Transverse colon (tissue), 4 donors: ENCODE measurements around the gene PDE4D. TPM values are rescaled to one million over a fixed set of nuclear protein-coding genes. Genes with fewer than 3 reads are reported as not detected.

Experiments used
- DNase-seq: peaks from one replicate; pipeline ENCODE4 v3.0.0-alpha.2; 2019
- H3K27ac ChIP-seq, 4 donors: fragments of 200-600 bp; sonication (generic); 2 replicates each; pipeline ENCODE4 v1.5.1; 2016 to 2018; ENCODE audit warnings: inconsistent platforms in 4 of 4
- H3K27me3 ChIP-seq: fragments of 200-600 bp; sonication (generic); 2 replicates; pipeline ENCODE4 v1.5.1; 2017; ENCODE audit warnings: inconsistent platforms
- H3K36me3 ChIP-seq, 4 donors: fragments of 200-600 bp; sonication (generic); 2 replicates each; pipeline ENCODE4 v1.5.1; 2017 to 2019; ENCODE audit warnings: inconsistent platforms in 4 of 4
- H3K4me1 ChIP-seq, 4 donors: fragments of 200-600 bp; sonication (generic); 2 replicates each; pipeline ENCODE4 v1.5.1; 2017 to 2020; ENCODE audit warnings: inconsistent platforms in 4 of 4
- H3K4me3 ChIP-seq, 4 donors: fragments of 200-600 bp; sonication (generic); 1 replicate in 1 of 4; 2 replicates in 3 of 4; pipeline versions ENCODE4 v1.5.1 to v1.6.1; 2017 to 2019; ENCODE audit warnings: inconsistent platforms in 4 of 4
- H3K9me3 ChIP-seq, 2 donors: fragments of 200-600 bp; sonication (generic); 2 replicates each; pipeline ENCODE4 v1.5.1; 2017 to 2019; ENCODE audit warnings: inconsistent platforms in 2 of 2
- EP300 ChIP-seq: sonication (generic); formaldehyde crosslinking; IDR thresholded peaks from one replicate; pipeline ENCODE4 v1.6.1; 2017; ENCODE audit warnings: antibody characterized with exemption, low read depth
- POLR2A ChIP-seq: fragments of 450-650 bp; IDR thresholded peaks from one replicate; pipeline ENCODE4 v1.6.1; 2016; ENCODE audit warnings: antibody characterized with exemption, mild to moderate bottlenecking, moderate library complexity
- POLR2AphosphoS5 ChIP-seq, 3 donors: sonication (generic); formaldehyde crosslinking; IDR thresholded peaks; one replicate each; pipeline ENCODE4 v1.6.1; 2016; ENCODE audit warnings: antibody characterized with exemption in 3 of 3
- WGBS, 2 donors: methylation state at CpG; one replicate each; pipeline ENCODE4 v1.1.5; 2018; ENCODE audit warnings: low coverage in 1 of 2; 5-methylcytosine and 5-hydroxymethylcytosine counted together
- in situ Hi-C, 4 donors: fragments of 200-750 bp; cut with MboI; loops; one replicate each; pipeline versions ENCODE4 v1.15.0 to v1.15.1; 2017; ENCODE audit warnings: low sequenced_read_pairs in 3 of 4, low pct_ligation_motif_present in 1 of 4, low pct_unique_long_range_greater_than_20kb in 1 of 4
- intact Hi-C: fragments of 100-400 bp; cut with DNase I; formaldehyde crosslinking; loops from one replicate; pipeline ENCODE4 v1.15.1; 2023; ENCODE audit warnings: low total_unique reads
- total RNA-seq, 4 donors: library from RNA; depleted of rRNA; stranded (reverse); fragments of >200 nt; gene quantifications; one replicate each; pipeline ENCODE4 v1.1.0, GENCODE V29; 2016
- TF ChIP-seq, protein P1 (sequence below), 5 experiments: fragments of 200-600 bp in 3 of 5; fragments of 450-650 bp in 2 of 5; sonication (generic) in 3 of 5; IDR thresholded peaks; 1 replicate in 2 of 5; 2 replicates in 3 of 5; pipeline ENCODE4 v1.5.1; 2016 to 2017; ENCODE audit warnings: antibody characterized with exemption in 5 of 5, inconsistent platforms in 3 of 5, mild to moderate bottlenecking in 2 of 5, moderate library complexity in 1 of 5

Gene PDE4D
- total RNA-seq, 4 donors from 2014 or later = 47.0 to 302 (median 73.6) TPM

DNA sequence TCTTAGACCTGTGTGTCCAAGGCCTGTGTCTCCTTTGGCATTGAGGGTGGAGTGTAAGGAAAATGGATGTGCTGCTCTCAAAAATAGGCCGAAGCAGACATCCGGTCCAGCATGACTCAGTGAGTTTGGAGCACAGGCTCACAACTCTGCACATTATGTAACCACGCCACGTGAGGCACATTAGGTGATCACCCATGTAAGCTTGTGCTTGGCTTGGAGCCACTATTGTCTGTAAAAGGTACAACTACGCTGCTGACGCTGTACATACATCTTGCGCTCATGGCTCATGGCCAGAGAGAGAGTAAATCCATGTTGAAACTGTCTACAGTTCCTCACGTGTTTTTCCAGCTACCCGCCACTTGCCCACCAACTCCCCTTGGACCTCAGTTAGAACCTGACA is 177.5 kb downstream of the PDE4D start:
- TF ChIP-seq, protein P1, sequence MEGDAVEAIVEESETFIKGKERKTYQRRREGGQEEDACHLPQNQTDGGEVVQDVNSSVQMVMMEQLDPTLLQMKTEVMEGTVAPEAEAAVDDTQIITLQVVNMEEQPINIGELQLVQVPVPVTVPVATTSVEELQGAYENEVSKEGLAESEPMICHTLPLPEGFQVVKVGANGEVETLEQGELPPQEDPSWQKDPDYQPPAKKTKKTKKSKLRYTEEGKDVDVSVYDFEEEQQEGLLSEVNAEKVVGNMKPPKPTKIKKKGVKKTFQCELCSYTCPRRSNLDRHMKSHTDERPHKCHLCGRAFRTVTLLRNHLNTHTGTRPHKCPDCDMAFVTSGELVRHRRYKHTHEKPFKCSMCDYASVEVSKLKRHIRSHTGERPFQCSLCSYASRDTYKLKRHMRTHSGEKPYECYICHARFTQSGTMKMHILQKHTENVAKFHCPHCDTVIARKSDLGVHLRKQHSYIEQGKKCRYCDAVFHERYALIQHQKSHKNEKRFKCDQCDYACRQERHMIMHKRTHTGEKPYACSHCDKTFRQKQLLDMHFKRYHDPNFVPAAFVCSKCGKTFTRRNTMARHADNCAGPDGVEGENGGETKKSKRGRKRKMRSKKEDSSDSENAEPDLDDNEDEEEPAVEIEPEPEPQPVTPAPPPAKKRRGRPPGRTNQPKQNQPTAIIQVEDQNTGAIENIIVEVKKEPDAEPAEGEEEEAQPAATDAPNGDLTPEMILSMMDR (IDR thresholded peaks at IDR 0.05) = no peak
- TF ChIP-seq EP300 (no peak), POLR2A (no peak), POLR2AphosphoS5 (IDR thresholded peaks at IDR 0.05) (no peak)
- WGBS, 2 donors = 92% methylated on average over 9 of the region's 9 CpGs; no CpG with 5 or more reads in 1 of the 2 donors
- Histone ChIP-seq H3K4me3 (no peak overlapping the region), H3K27ac (no peak overlapping the region), H3K9me3 (no peaks in the 10 kb centered on the region), H3K36me3 (no peaks in the 10 kb centered on the region), H3K27me3 (no peaks in the 10 kb centered on the region), H3K4me1 (peaks cover 0 to under 1% (median 0%) of the 10 kb centered on the region in 4 donors)
- in situ Hi-C loops (no loop called here), intact Hi-C loops (no loop called here)
- DNase-seq = no peak

DNA sequence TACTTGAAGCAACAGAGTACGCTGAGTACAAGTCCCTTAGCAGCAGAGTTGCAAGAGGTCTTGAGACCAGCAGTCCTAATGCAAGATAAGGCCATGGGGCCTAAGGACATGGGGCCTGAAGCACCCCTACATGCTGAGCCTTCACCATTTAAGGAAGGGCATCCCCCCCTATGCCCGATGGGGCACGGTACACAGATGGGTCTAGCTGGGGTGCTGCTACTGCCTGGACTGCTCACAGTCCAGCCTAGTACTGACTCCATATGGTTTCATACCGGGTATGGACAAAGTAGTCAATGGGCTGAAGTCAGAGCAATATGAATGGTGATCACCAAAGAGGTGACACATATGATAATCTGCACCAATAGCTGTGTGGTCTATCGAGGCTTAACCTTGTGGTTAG is 178.3 kb downstream of the PDE4D start:
- no peak for DNase-seq
- Histone ChIP-seq H3K9me3 (no peaks in the 10 kb centered on the region), H3K36me3 (no peaks in the 10 kb centered on the region), H3K27me3 (no peaks in the 10 kb centered on the region), H3K4me1 (peaks cover 0 to 8% (median 1%) of the 10 kb centered on the region in 4 donors), H3K27ac (no peak overlapping the region), H3K4me3 (no peak overlapping the region)
- WGBS, 2 donors = 86% methylated on average over 5 of the region's 5 CpGs; no CpG with 5 or more reads in 1 of the 2 donors
- TF ChIP-seq POLR2A (no peak), EP300 (no peak), POLR2AphosphoS5 (IDR thresholded peaks at IDR 0.05) (no peak)
- TF ChIP-seq, protein P1 (IDR thresholded peaks at IDR 0.05) = no peak
- intact Hi-C loops (no loop called here), in situ Hi-C loops (no loop called here)

DNA sequence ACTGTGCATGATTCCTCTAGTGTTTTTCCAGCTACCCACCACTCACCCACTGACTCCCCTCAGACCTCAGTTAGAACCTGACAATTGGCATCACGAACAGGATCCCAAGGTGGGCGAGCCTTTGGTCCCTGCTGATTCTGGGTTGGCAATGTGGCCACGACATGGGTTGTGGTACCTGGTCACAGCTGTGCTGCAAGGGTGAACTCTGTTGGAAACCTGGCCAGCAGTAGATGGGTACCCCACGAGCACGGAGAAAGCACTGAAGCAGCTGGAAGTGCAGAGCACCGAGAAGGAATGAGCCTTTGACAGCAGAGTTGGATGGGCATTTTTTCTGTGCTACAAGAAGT is 180.1 kb downstream of the PDE4D start:
- H3K36me3 ChIP-seq = no peaks in the 10 kb centered on the region
- H3K4me3 ChIP-seq = no peak overlapping the region
- no peak overlapping the region for H3K27ac ChIP-seq
- WGBS, 2 donors = 93% methylated on average over 2 to 6 of the region's 6 CpGs
- in situ Hi-C loops = no loop called here
- no peaks in the 10 kb centered on the region for H3K9me3 ChIP-seq
- intact Hi-C loops = no loop called here
- H3K4me1 ChIP-seq = peaks cover 0 to 20% (median 5%) of the 10 kb centered on the region in 4 donors
- no peaks in the 10 kb centered on the region for H3K27me3 ChIP-seq
- TF ChIP-seq, protein P1 (IDR thresholded peaks at IDR 0.05) = no peak
- TF ChIP-seq POLR2AphosphoS5 (IDR thresholded peaks at IDR 0.05) (no peak), EP300 (no peak), POLR2A (no peak)
- DNase-seq = no peak

DNA sequence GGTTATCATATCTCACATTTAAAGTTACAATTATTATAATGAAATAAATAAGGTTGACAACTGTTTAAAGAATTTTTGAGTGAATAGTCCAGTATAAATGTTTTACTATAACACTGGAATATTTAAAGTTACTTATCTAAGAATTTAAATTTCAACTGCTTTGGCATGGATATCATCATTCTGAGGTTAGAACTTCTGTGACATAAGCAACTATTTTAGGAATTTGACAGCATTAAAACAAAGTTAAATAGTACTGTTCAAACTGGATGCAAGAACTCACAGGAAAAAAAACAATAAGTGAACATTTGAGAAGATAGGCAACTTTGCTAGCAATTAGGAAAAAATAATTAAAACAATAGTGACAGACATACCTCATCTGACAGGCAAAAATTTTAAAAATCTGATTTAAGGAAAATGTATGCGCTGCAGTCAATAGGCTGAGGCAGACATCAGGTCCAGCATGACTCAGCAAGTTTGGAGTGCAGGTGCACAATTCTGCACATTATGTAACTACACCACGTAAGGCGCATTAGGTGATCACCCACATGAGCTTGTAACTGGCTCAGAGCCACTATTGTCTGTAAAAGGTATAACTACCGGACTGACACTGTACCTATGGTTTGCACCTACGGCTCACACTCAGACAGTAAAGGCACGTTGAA is 180.6 kb downstream of the PDE4D start:
- Histone ChIP-seq H3K27ac (no peak overlapping the region), H3K36me3 (no peaks in the 10 kb centered on the region), H3K4me3 (no peak overlapping the region), H3K27me3 (no peaks in the 10 kb centered on the region), H3K4me1 (peaks cover 0 to 20% (median 5%) of the 10 kb centered on the region in 4 donors), H3K9me3 (no peaks in the 10 kb centered on the region)
- 93% methylated on average over 6 of the region's 6 CpGs; no CpG with 5 or more reads in 1 of the 2 donors for WGBS, 2 donors
- no peak for DNase-seq
- no peak for TF ChIP-seq EP300
- TF ChIP-seq POLR2AphosphoS5 (IDR thresholded peaks at IDR 0.05) = no peak
- no peak for TF ChIP-seq POLR2A
- TF ChIP-seq, protein P1 (IDR thresholded peaks at IDR 0.05) = no peak
- intact Hi-C loops = no loop called here
- in situ Hi-C loops = no loop called here
